ENCODE measurements around the gene SRPX.

The SRPX gene

DNA sequence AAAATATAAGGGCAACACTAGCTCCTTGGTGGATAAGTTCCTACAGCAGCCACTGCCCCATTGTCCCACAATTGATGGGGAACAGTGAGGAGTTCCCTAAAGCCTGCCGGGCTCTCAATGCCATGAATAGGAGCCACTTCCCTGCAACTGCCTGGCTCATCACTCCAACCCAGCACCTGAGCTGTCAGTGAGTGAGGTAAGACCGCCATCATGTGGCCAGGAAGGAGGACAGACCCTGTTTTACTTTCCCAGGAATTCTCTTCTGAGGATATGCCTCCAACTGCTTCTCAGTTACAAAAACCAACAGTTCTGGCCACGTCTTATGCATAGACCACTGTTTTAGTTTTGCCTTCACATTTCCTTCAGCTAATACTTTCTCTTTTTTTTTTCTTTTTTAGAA is 45.5 kb downstream of the SRPX start:
- Histone ChIP-seq H3K9me2 (replicated peaks; ENCODE audit: low read depth, low read length) (no peaks in the 10 kb centered on the region), H3K4me1 (ENCODE audit: insufficient read depth, low read length, poor library complexity, severe bottlenecking) (no peaks in the 10 kb centered on the region), H3F3A (ENCODE audit: low read depth) (no peaks in the 10 kb centered on the region), H3K4me2 (ENCODE audit: low read depth, low read length, poor library complexity, severe bottlenecking) (no peak overlapping the region), H3K4me3 (ENCODE audit: low read length, poor library complexity, severe bottlenecking) (no peak overlapping the region), H4K20me1 (ENCODE audit: insufficient read depth, low read length, poor library complexity, severe bottlenecking) (no peaks in the 10 kb centered on the region), H3K79me2 (ENCODE audit: insufficient read depth, low read length) (no peaks in the 10 kb centered on the region), H3K36me3 (ENCODE audit: insufficient read depth, low read length) (no peaks in the 10 kb centered on the region), H3K9ac (ENCODE audit: low read depth, low read length, poor library complexity, severe bottlenecking) (no peak overlapping the region), H2AFZ (ENCODE audit: low read length) (no peak overlapping the region), H3K27me3 (ENCODE audit: insufficient read depth, low read length, poor library complexity, severe bottlenecking) (no peaks in the 10 kb centered on the region), H3K9me3 (ENCODE audit: insufficient read depth, low read depth, low read length) (no peaks in the 10 kb centered on the region)
- TF ChIP-seq EZH2phosphoT487 (IDR thresholded peaks at IDR 0.05; ENCODE audit: borderline replicate concordance) = no peak
- TF ChIP-seq, protein P1, sequence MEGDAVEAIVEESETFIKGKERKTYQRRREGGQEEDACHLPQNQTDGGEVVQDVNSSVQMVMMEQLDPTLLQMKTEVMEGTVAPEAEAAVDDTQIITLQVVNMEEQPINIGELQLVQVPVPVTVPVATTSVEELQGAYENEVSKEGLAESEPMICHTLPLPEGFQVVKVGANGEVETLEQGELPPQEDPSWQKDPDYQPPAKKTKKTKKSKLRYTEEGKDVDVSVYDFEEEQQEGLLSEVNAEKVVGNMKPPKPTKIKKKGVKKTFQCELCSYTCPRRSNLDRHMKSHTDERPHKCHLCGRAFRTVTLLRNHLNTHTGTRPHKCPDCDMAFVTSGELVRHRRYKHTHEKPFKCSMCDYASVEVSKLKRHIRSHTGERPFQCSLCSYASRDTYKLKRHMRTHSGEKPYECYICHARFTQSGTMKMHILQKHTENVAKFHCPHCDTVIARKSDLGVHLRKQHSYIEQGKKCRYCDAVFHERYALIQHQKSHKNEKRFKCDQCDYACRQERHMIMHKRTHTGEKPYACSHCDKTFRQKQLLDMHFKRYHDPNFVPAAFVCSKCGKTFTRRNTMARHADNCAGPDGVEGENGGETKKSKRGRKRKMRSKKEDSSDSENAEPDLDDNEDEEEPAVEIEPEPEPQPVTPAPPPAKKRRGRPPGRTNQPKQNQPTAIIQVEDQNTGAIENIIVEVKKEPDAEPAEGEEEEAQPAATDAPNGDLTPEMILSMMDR (conservative IDR thresholded peaks at IDR 0.05; ENCODE audit: low read length) = peak; percentile 61

DNA sequence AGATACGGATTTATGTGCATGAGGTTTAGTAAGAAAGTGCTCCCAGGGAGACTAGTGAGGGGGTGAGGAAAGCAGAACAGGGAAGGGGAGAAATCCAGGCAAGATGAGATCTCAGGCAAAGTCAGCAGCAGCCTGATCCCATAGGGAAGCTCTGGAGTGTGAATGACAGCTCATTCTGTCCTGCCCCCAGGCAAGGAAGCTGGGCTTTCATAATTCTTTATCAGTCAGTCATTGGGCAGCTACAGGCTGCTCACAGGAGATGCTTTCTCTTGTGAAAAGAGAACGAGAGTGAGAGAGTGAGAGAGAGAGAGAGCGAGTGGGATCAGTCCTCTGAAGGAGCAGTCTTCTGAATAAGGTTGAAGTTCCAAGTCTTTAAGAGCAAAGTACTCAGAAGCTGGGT is 48.1 kb downstream of the SRPX start:
- H3K9ac ChIP-seq (ENCODE audit: low read depth, low read length, poor library complexity, severe bottlenecking) = no peak overlapping the region
- H3K4me3 ChIP-seq (ENCODE audit: low read length, poor library complexity, severe bottlenecking) = no peak overlapping the region
- H3K9me3 ChIP-seq (ENCODE audit: insufficient read depth, low read depth, low read length) = no peaks in the 10 kb centered on the region
- no peaks in the 10 kb centered on the region for H3K9me2 ChIP-seq (replicated peaks; ENCODE audit: low read depth, low read length)
- TF ChIP-seq, protein P1 (conservative IDR thresholded peaks at IDR 0.05; ENCODE audit: low read length) = no peak
- TF ChIP-seq EZH2phosphoT487 (IDR thresholded peaks at IDR 0.05; ENCODE audit: borderline replicate concordance) = no peak
- no peaks in the 10 kb centered on the region for H3K4me1 ChIP-seq (ENCODE audit: insufficient read depth, low read length, poor library complexity, severe bottlenecking)
- H3F3A ChIP-seq (ENCODE audit: low read depth) = no peaks in the 10 kb centered on the region
- no peaks in the 10 kb centered on the region for H4K20me1 ChIP-seq (ENCODE audit: insufficient read depth, low read length, poor library complexity, severe bottlenecking)
- H3K79me2 ChIP-seq (ENCODE audit: insufficient read depth, low read length) = no peaks in the 10 kb centered on the region
- no peaks in the 10 kb centered on the region for H3K36me3 ChIP-seq (ENCODE audit: insufficient read depth, low read length)
- H2AFZ ChIP-seq (ENCODE audit: low read length) = no peak overlapping the region
- no peak overlapping the region for H3K4me2 ChIP-seq (ENCODE audit: low read depth, low read length, poor library complexity, severe bottlenecking)
- no peaks in the 10 kb centered on the region for H3K27me3 ChIP-seq (ENCODE audit: insufficient read depth, low read length, poor library complexity, severe bottlenecking)

DNA sequence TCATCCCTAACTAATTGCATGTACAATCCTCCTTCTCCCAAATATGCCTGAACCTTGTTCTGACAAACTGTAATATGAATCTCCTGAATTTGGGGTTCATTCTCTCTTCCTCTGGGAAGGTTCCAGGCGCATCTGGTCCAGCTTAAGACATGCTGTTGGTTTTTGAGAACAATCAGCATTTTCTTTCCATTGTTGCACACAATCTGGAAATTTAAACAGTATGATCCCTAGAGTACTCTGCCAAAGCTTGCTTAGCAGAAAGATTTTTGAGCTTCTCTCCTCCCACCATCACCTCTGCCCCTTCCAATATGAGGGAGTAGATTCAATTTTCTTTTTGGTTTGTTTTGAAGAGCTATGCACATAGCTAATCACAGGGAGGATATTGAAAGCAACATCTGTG is 50.1 kb downstream of the SRPX start:
- H3K4me2 ChIP-seq (ENCODE audit: low read depth, low read length, poor library complexity, severe bottlenecking) = no peak overlapping the region
- H2AFZ ChIP-seq (ENCODE audit: low read length) = no peak overlapping the region
- H3K36me3 ChIP-seq (ENCODE audit: insufficient read depth, low read length) = no peaks in the 10 kb centered on the region
- H3K9ac ChIP-seq (ENCODE audit: low read depth, low read length, poor library complexity, severe bottlenecking) = no peak overlapping the region
- no peaks in the 10 kb centered on the region for H4K20me1 ChIP-seq (ENCODE audit: insufficient read depth, low read length, poor library complexity, severe bottlenecking)
- H3F3A ChIP-seq (ENCODE audit: low read depth) = no peaks in the 10 kb centered on the region
- H3K4me3 ChIP-seq (ENCODE audit: low read length, poor library complexity, severe bottlenecking) = no peak overlapping the region
- H3K9me3 ChIP-seq (ENCODE audit: insufficient read depth, low read depth, low read length) = no peaks in the 10 kb centered on the region
- no peaks in the 10 kb centered on the region for H3K4me1 ChIP-seq (ENCODE audit: insufficient read depth, low read length, poor library complexity, severe bottlenecking)
- H3K27me3 ChIP-seq (ENCODE audit: insufficient read depth, low read length, poor library complexity, severe bottlenecking) = no peaks in the 10 kb centered on the region
- no peaks in the 10 kb centered on the region for H3K9me2 ChIP-seq (replicated peaks; ENCODE audit: low read depth, low read length)
- TF ChIP-seq, protein P1 (conservative IDR thresholded peaks at IDR 0.05; ENCODE audit: low read length) = no peak
- TF ChIP-seq EZH2phosphoT487 (IDR thresholded peaks at IDR 0.05; ENCODE audit: borderline replicate concordance) = no peak
- no peaks in the 10 kb centered on the region for H3K79me2 ChIP-seq (ENCODE audit: insufficient read depth, low read length)

Data from Loucy (cell line).